ENCODE results near the gene KRT3.
"Not testable (repeated sequence)": the region's sequence is repeated elsewhere in the genome, so short reads cannot be mapped to it uniquely, and the experiment has no call there.

The KRT3 gene

GRCh38 chr12:52755533-52755932, 40.4 kb downstream of the KRT3 start:
- H3K27me3 ChIP-seq, result peaks cover 10% of the 10 kb centered on the region

GRCh38 chr12:52754135-52754534, 41.8 kb downstream of the KRT3 start:
- H3K27ac ChIP-seq, result no peak overlapping the region
- H3K27me3 ChIP-seq, result peaks cover 19% of the 10 kb centered on the region

More at GRCh38 chr12:52755533-52755932, 40.4 kb downstream of the KRT3 start:
- H3K36me3 ChIP-seq, result no peaks in the 10 kb centered on the region
- no peaks in the 10 kb centered on the region for H3K9me3 ChIP-seq
- no peak overlapping the region for H3K27ac ChIP-seq
- TF ChIP-seq CTCF (IDR thresholded peaks at IDR 0.05), result no peak
- no peaks in the 10 kb centered on the region for H3K4me1 ChIP-seq (ENCODE audit: control insufficient read depth in 1 of 2, insufficient read depth in 1 of 2, low read depth in 1 of 2, low read length in 1 of 2)
- H3K4me3 ChIP-seq (ENCODE audit: low read depth in 1 of 2, low read length in 1 of 2), result no peak overlapping the region

GRCh38 chr12:52753283-52753682, 42.6 kb downstream of the KRT3 start:
- TF ChIP-seq CTCF (IDR thresholded peaks at IDR 0.05), result no peak
- H3K4me3 ChIP-seq (ENCODE audit: low read depth in 1 of 2, low read length in 1 of 2), result no peak overlapping the region
- no peaks in the 10 kb centered on the region for H3K36me3 ChIP-seq
- no peak overlapping the region for H3K27ac ChIP-seq
- H3K27me3 ChIP-seq, result peaks cover 25% of the 10 kb centered on the region
- no peaks in the 10 kb centered on the region for H3K9me3 ChIP-seq
- H3K4me1 ChIP-seq (ENCODE audit: control insufficient read depth in 1 of 2, insufficient read depth in 1 of 2, low read depth in 1 of 2, low read length in 1 of 2), result no peaks in the 10 kb centered on the region

More at GRCh38 chr12:52754135-52754534, 41.8 kb downstream of the KRT3 start:
- Histone ChIP-seq H3K9me3 (no peaks in the 10 kb centered on the region), H3K36me3 (no peaks in the 10 kb centered on the region), H3K4me1 (ENCODE audit: control insufficient read depth in 1 of 2, insufficient read depth in 1 of 2, low read depth in 1 of 2, low read length in 1 of 2) (no peaks in the 10 kb centered on the region), H3K4me3 (ENCODE audit: low read depth in 1 of 2, low read length in 1 of 2) (no peak overlapping the region)
- TF ChIP-seq CTCF (IDR thresholded peaks at IDR 0.05), result no peak

- H3K4me3 ChIP-seq (ENCODE audit: low read depth in 1 of 2, low read length in 1 of 2), result no peak overlapping the region
- no peak overlapping the region for H3K27ac ChIP-seq
- peaks cover 25% of the 10 kb centered on the region for H3K27me3 ChIP-seq
- H3K9me3 ChIP-seq, result no peaks in the 10 kb centered on the region
- H3K4me1 ChIP-seq (ENCODE audit: control insufficient read depth in 1 of 2, insufficient read depth in 1 of 2, low read depth in 1 of 2, low read length in 1 of 2), result no peaks in the 10 kb centered on the region
- H3K36me3 ChIP-seq, result no peaks in the 10 kb centered on the region
- no peak for TF ChIP-seq CTCF (IDR thresholded peaks at IDR 0.05)
Observed at GRCh38 chr12:52752516-52752915, 43.4 kb downstream of the KRT3 start.

GRCh38 chr12:52751795-52752194, 44.1 kb downstream of the KRT3 start:
- H3K4me1 ChIP-seq (ENCODE audit: control insufficient read depth in 1 of 2, insufficient read depth in 1 of 2, low read depth in 1 of 2, low read length in 1 of 2), result no peaks in the 10 kb centered on the region
- H3K36me3 ChIP-seq, result no peaks in the 10 kb centered on the region
- H3K27me3 ChIP-seq, result peaks cover 20% of the 10 kb centered on the region
- no peak for TF ChIP-seq CTCF (IDR thresholded peaks at IDR 0.05)
- no peaks in the 10 kb centered on the region for H3K9me3 ChIP-seq
- H3K4me3 ChIP-seq (ENCODE audit: low read depth in 1 of 2, low read length in 1 of 2), result no peak overlapping the region
- no peak overlapping the region for H3K27ac ChIP-seq

GRCh38 chr12:52750532-52750931, 45.4 kb downstream of the KRT3 start:
- H3K4me1 ChIP-seq (ENCODE audit: control insufficient read depth in 1 of 2, insufficient read depth in 1 of 2, low read depth in 1 of 2, low read length in 1 of 2), result not testable (repeated sequence)

More at GRCh38 chr12:52750532-52750931, 45.4 kb downstream of the KRT3 start:
- not testable (repeated sequence) for H3K36me3 ChIP-seq; H3K4me3 ChIP-seq (ENCODE audit: low read depth in 1 of 2, low read length in 1 of 2); H3K27ac ChIP-seq; H3K9me3 ChIP-seq
- H3K27me3 ChIP-seq, result peaks cover 19% of the 10 kb centered on the region
